ENCODE data around the gene ZNF790. TPM values are rescaled to one million over a fixed set of nuclear protein-coding genes. Genes with fewer than 3 reads are reported as not detected.

ZNF790 gene
- total RNA-seq, 4 donors from 2014 or later: 9.7 to 15.7 (median 14.3) TPM

GRCh38 chr19:36833430-36833829 is 4.8 kb downstream of the ZNF790 start:
- peaks cover 5 to 65% of the 10 kb centered on the region in 2 donors for H3K36me3 ChIP-seq

GRCh38 chr19:36821758-36822157 is 16.4 kb downstream of the ZNF790 start:
- Histone ChIP-seq H3K36me3 (peaks cover 14 to 100% of the 10 kb centered on the region in 2 donors), H3K4me3 (no peak overlapping the region), H3K27me3 (no peaks in the 10 kb centered on the region), H3K4me1 (no peaks in the 10 kb centered on the region), H3K9me3 (peaks cover 20 to 100% (median 37%) of the 10 kb centered on the region in 3 donors), H3K27ac (no peak overlapping the region)
- no peak for ATAC-seq
- WGBS, 2 donors (ENCODE audit: low coverage in 1 of 2): 90 to 100% methylated on average over 3 of the region's 5 CpGs
- TF ChIP-seq POLR2A (IDR thresholded peaks at IDR 0.05): no peak
- TF ChIP-seq CTCF (IDR thresholded peaks at IDR 0.05): no peak
- TF ChIP-seq POLR2AphosphoS5 (IDR thresholded peaks at IDR 0.05): no peak
- TF ChIP-seq EP300 (IDR thresholded peaks at IDR 0.05): no peak

More at GRCh38 chr19:36833430-36833829, 4.8 kb downstream of the ZNF790 start:
- no peak overlapping the region for H3K4me3 ChIP-seq
- 92 to 98% methylated on average over 2 of the region's 2 CpGs for WGBS, 2 donors (ENCODE audit: low coverage in 1 of 2)
- no peaks in the 10 kb centered on the region for H3K27me3 ChIP-seq
- TF ChIP-seq POLR2A (IDR thresholded peaks at IDR 0.05) (no peak), CTCF (IDR thresholded peaks at IDR 0.05) (no peak), POLR2AphosphoS5 (IDR thresholded peaks at IDR 0.05) (no peak), EP300 (IDR thresholded peaks at IDR 0.05) (no peak)
- H3K9me3 ChIP-seq: peaks cover 8 to 83% (median 8%) of the 10 kb centered on the region in 3 donors
- no peak for ATAC-seq
- H3K4me1 ChIP-seq: peaks cover 4 to 12% (median 5%) of the 10 kb centered on the region in 3 donors
- H3K27ac ChIP-seq: no peak overlapping the region

GRCh38 chr19:36819130-36819630 is 19.0 kb downstream of the ZNF790 start:
- TF ChIP-seq POLR2AphosphoS5 (IDR thresholded peaks at IDR 0.05) (no peak), POLR2A (IDR thresholded peaks at IDR 0.05) (no peak), CTCF (IDR thresholded peaks at IDR 0.05) (no peak), EP300 (IDR thresholded peaks at IDR 0.05) (no peak)
- Histone ChIP-seq H3K4me1 (no peaks in the 10 kb centered on the region), H3K27me3 (no peaks in the 10 kb centered on the region), H3K36me3 (peaks cover 14 to 100% of the 10 kb centered on the region in 2 donors), H3K4me3 (no peak overlapping the region), H3K27ac (no peak overlapping the region), H3K9me3 (peaks cover 17 to 100% (median 40%) of the 10 kb centered on the region in 3 donors)
- no peak for ATAC-seq
- 96 to 97% methylated on average over 6 to 7 of the region's 7 CpGs for WGBS, 2 donors (ENCODE audit: low coverage in 1 of 2)

GRCh38 chr19:36807029-36807428 is 31.2 kb downstream of the ZNF790 start:
- no peak for ATAC-seq
- peaks cover 3 to 96% (median 4%) of the 10 kb centered on the region in 3 donors for H3K9me3 ChIP-seq
- H3K27ac ChIP-seq: no peak overlapping the region
- no peak overlapping the region for H3K4me3 ChIP-seq
- no peaks in the 10 kb centered on the region for H3K4me1 ChIP-seq
- H3K36me3 ChIP-seq: peaks cover 0 to 88% of the 10 kb centered on the region in 2 donors
- TF ChIP-seq POLR2A (IDR thresholded peaks at IDR 0.05): no peak
- no peak for TF ChIP-seq CTCF (IDR thresholded peaks at IDR 0.05)
- no peak for TF ChIP-seq POLR2AphosphoS5 (IDR thresholded peaks at IDR 0.05)
- no peak for TF ChIP-seq EP300 (IDR thresholded peaks at IDR 0.05)
- H3K27me3 ChIP-seq: no peaks in the 10 kb centered on the region

- no peak for ATAC-seq
- TF ChIP-seq EP300 (IDR thresholded peaks at IDR 0.05) (no peak), POLR2A (IDR thresholded peaks at IDR 0.05) (no peak), CTCF (IDR thresholded peaks at IDR 0.05) (no peak), POLR2AphosphoS5 (IDR thresholded peaks at IDR 0.05) (no peak)
- no peaks in the 10 kb centered on the region for H3K4me1 ChIP-seq
- H3K9me3 ChIP-seq: peaks cover 1 to 95% (median 2%) of the 10 kb centered on the region in 3 donors
- no peaks in the 10 kb centered on the region for H3K27me3 ChIP-seq
- no peak overlapping the region for H3K4me3 ChIP-seq
- 92 to 95% methylated on average over 1 of the region's 1 CpG for WGBS, 2 donors (ENCODE audit: low coverage in 1 of 2)
- peaks cover 0 to 95% of the 10 kb centered on the region in 2 donors for H3K36me3 ChIP-seq
- no peak overlapping the region for H3K27ac ChIP-seq
Observed at GRCh38 chr19:36805364-36805763, 32.8 kb downstream of the ZNF790 start.
